Brain microvascular endothelial cell (primary cell): Measurements from ENCODE around the gene BACH2.

Experiments used
- DNase-seq: peaks from one replicate; pipeline ENCODE4 v3.0.0-alpha.2; 2020
- H3K27ac ChIP-seq: fragments of 250-450 bp; sonication (Bioruptor Pico); 2 replicates; pipeline ENCODE4 v1.5.1; 2020; ENCODE audit warnings: mild to moderate bottlenecking, moderate library complexity
- H3K27me3 ChIP-seq: fragments of 250-450 bp; sonication (Bioruptor Pico); replicated peaks from 2 replicates; pipeline ENCODE4 v1.5.1; 2020; ENCODE audit warnings: mild to moderate bottlenecking
- H3K36me3 ChIP-seq: fragments of 250-450 bp; sonication (Bioruptor Pico); replicated peaks from 2 replicates; pipeline ENCODE4 v1.5.1; 2020; ENCODE audit warnings: mild to moderate bottlenecking
- H3K4me3 ChIP-seq: 2 replicates; pipeline ENCODE4 v1.5.1; 2011; ENCODE audit warnings: low read depth, mild to moderate bottlenecking, control low read depth, low read length, moderate library complexity
- in situ Hi-C: cut with HindIII; loops from 2 replicates; pipeline ENCODE4 v1.10.0; 2017; ENCODE audit warnings: low sequenced_read_pairs, low pct_ligation_motif_present
- TF ChIP-seq, protein P1 (sequence below): IDR thresholded peaks from 2 replicates; pipeline ENCODE4 v1.5.1; 2011; ENCODE audit warnings: low read depth, mild to moderate bottlenecking, moderate library complexity, low read length, control low read depth, inconsistent platforms; ENCODE audit errors: missing control alignments

Gene BACH2

DNA sequence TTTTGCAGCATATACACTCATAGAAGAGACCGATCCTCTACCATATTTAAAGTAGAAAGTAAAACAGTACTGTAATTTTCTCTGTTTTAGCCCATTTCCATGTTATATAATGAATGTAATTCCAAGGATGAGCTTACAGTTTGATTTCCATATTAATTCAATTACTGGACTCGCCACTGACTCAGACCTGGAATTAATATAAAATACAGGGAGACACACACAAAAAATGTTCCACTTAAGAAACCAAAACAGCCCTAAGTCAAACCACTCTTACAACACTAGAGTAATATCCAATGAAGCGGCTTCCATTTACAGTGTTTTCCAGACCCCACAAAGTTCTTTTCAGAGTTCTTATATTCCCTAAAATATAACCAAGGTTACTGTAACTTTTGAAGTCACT lies 110.6 kb downstream of the BACH2 start:
- in situ Hi-C loops, result no loop called here
- no peak for DNase-seq
- Histone ChIP-seq H3K27ac (no peak overlapping the region), H3K36me3 (no peaks in the 10 kb centered on the region), H3K27me3 (no peaks in the 10 kb centered on the region), H3K4me3 (no peak overlapping the region)
- TF ChIP-seq, protein P1, sequence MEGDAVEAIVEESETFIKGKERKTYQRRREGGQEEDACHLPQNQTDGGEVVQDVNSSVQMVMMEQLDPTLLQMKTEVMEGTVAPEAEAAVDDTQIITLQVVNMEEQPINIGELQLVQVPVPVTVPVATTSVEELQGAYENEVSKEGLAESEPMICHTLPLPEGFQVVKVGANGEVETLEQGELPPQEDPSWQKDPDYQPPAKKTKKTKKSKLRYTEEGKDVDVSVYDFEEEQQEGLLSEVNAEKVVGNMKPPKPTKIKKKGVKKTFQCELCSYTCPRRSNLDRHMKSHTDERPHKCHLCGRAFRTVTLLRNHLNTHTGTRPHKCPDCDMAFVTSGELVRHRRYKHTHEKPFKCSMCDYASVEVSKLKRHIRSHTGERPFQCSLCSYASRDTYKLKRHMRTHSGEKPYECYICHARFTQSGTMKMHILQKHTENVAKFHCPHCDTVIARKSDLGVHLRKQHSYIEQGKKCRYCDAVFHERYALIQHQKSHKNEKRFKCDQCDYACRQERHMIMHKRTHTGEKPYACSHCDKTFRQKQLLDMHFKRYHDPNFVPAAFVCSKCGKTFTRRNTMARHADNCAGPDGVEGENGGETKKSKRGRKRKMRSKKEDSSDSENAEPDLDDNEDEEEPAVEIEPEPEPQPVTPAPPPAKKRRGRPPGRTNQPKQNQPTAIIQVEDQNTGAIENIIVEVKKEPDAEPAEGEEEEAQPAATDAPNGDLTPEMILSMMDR, result no peak

DNA sequence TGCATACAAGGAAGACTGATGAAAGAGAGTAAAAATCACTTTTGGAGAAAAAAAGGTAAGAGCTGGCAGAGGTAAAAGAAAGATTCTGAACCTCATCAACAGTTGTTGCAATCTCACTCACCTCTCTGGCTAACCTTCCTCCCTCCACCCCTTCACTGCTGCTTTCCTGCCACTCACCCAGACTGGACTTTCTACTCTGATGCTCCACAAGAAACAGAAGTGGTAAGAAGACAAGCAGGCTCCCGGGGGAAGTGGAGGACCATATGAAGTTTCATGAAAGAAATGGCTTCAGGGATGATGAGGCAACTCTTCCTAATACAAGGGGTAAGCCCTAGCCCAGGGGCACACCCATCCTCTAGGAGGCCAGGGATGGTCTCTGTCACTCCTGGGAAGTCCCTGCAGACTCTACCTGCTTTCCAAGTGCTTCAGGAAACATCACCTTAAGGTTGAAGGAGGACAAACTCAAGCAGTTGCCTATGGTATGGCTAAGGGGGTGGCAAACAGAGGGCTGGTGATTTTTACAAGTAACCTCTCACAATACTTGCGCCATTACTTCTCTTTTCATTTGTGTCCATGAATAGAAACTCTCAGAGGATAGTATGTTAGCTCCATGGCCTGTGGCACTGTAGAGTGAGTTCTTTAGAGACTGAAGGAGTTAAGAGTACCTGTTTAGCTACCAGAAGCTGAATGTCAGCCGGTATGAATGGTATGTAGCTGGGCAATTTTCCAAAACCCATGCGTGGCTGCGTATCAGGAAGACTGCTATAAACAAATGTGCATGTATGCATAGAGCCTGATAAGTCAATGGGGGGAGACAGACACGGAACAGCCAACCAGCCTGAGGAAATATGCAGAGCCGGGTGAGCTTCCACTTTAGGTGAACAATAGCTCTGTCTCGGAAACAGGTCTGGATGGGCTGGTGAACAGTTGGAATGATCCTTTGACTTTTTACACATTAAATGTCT lies 112.0 kb downstream of the BACH2 start:
- Histone ChIP-seq H3K27ac (no peak overlapping the region), H3K27me3 (no peaks in the 10 kb centered on the region), H3K4me3 (no peak overlapping the region), H3K36me3 (no peaks in the 10 kb centered on the region)
- TF ChIP-seq, protein P1, result no peak
- in situ Hi-C loops, result no loop called here
- DNase-seq, result peak; percentile 24

DNA sequence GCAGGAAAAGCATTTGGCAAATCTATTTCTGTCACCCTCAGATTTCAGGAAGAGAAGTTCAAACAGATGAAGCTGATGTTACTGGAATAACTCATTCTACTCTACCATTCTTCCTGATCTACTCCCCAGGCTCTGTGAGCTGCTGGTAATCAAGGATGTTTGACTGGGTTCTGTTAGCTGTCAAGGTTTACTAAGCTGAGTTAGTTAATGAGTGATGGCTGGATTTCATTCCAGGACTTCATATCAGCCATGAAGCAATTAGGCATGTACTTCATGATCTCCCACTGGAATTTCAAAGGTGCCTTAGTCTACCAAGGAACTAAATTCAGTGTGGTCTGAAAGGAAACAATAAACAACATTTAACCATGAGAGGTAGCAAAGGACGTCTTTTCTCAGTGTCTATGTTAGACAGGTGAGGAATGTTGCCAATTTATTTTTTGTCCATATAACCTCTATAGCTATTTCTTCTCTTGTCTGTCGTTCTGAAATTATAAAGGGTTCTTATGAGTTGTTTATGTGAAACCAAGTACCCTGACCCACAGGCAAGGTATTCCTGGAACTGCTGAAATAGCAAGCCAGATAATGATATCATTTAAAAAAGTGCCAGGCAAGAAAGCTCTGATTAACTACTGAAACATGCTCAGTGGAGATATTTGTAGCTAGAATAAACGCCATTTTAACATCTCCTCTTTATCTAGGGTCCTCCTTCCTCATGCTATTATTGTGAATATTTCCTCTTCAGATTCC lies 112.9 kb downstream of the BACH2 start:
- TF ChIP-seq, protein P1, result no peak
- H3K27ac ChIP-seq, result no peak overlapping the region
- H3K4me3 ChIP-seq, result no peak overlapping the region
- no peaks in the 10 kb centered on the region for H3K27me3 ChIP-seq
- in situ Hi-C loops, result no loop called here
- no peak for DNase-seq
- H3K36me3 ChIP-seq, result no peaks in the 10 kb centered on the region

DNA sequence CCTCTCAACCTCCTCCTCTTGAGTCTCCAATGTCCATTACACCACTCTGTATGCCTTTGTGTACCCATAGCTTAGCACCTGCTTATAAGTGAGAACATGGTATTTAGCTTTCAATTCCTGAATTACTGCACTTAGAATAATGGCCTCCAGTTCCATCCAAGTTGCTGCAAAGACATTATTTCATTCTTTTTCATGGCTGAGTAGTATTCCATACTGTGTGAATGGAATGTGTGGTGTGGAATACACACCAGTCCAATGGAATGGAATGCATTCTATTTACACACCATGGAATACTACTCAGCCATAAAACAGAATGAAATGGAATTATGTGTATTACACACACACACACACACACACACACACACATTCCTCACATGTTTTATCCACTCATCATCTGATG lies 116.1 kb downstream of the BACH2 start:
- no peak for DNase-seq
- Histone ChIP-seq H3K4me3 (no peak overlapping the region), H3K27ac (no peak overlapping the region), H3K36me3 (no peaks in the 10 kb centered on the region), H3K27me3 (no peaks in the 10 kb centered on the region)
- TF ChIP-seq, protein P1, result no peak
- in situ Hi-C loops, result no loop called here

DNA sequence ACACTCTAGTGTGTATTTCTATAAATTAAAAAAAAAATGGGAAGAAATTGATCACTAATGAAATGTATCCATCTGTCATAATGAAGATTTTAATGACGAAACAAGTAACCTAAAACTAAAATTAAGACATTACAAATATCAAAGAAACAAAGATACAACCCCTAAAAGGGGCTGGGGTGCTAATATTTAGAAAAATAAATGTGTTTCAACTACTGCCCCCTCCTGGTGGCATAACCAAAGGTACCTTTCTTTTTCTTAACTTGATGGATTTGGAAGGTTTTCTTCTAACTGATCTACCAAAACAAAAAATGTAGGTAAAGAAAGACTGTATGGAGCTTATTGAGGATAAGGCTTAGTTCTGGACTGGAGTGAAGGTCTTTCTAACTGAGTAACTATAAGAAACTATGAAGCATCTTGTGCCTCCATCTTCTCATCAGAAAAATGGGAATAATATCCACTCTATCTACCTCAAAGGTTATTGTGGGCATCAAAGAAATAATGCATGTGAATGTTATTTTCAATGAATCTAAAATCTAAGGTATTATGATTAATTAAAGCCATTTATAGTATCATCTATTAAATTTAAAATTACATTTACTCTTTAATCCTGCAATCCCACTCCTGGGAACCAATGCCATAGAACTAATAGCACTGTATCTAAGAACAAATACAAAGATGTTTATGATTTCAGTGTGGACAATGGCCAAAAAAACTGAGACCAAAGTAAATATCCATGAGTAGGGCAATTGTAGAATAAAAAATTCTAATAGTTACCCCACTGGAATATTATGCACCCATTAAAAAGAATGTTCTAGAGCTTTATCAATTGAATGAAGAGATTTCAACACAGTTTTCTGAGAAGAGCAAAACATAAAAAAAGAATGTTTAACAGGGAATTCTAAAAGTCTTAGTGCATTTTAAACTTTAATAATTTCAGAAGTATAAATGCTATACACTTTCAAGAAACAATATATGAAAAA lies 117.2 kb downstream of the BACH2 start:
- H3K27me3 ChIP-seq, result no peaks in the 10 kb centered on the region
- H3K27ac ChIP-seq, result no peak overlapping the region
- no peaks in the 10 kb centered on the region for H3K36me3 ChIP-seq
- DNase-seq, result no peak
- TF ChIP-seq, protein P1, result peak; percentile 38
- in situ Hi-C loops, result no loop called here
- H3K4me3 ChIP-seq, result no peak overlapping the region
